Effector memory CD8-positive, alpha-beta T cell (primary cell): ENCODE data around the gene GRM3.

Source experiments
- ATAC-seq: fragments of 150-1000 bp; cut with Tn5 transposase; replicated peaks from 2 replicates; pipeline ENCODE4 v1.10.0; 2021; ENCODE audit warnings: mild to moderate bottlenecking, moderate library complexity
- DNase-seq, 3 experiments: peaks; one replicate each; pipeline ENCODE4 v3.0.0; 2021
- H3K27ac Mint-ChIP-seq, 2 donors: one replicate each; pipeline ENCODE4 v1.8.0; 2022; ENCODE audit warnings: mild to moderate bottlenecking in 2 of 2, mixed read lengths in 2 of 2, moderate library complexity in 2 of 2
- H3K27me3 Mint-ChIP-seq, 2 donors: one replicate each; pipeline ENCODE4 v1.8.0; 2022; ENCODE audit warnings: mixed read lengths in 2 of 2
- H3K36me3 Mint-ChIP-seq: one replicate; pipeline ENCODE4 v1.8.0; 2022; ENCODE audit warnings: mild to moderate bottlenecking, moderate library complexity, mixed read lengths; ENCODE audit not compliant: insufficient read depth
- H3K4me1 Mint-ChIP-seq, 2 donors: one replicate each; pipeline ENCODE4 v1.8.0; 2022; ENCODE audit warnings: low read depth in 2 of 2, mixed read lengths in 2 of 2
- H3K4me3 Mint-ChIP-seq, 2 donors: one replicate each; pipeline ENCODE4 v1.8.0; 2022; ENCODE audit warnings: mild to moderate bottlenecking in 2 of 2, mixed read lengths in 2 of 2, moderate library complexity in 2 of 2
- H3K9me3 Mint-ChIP-seq, 2 donors: one replicate each; pipeline ENCODE4 v1.8.0; 2022; ENCODE audit warnings: mixed read lengths in 2 of 2

Gene GRM3

DNA sequence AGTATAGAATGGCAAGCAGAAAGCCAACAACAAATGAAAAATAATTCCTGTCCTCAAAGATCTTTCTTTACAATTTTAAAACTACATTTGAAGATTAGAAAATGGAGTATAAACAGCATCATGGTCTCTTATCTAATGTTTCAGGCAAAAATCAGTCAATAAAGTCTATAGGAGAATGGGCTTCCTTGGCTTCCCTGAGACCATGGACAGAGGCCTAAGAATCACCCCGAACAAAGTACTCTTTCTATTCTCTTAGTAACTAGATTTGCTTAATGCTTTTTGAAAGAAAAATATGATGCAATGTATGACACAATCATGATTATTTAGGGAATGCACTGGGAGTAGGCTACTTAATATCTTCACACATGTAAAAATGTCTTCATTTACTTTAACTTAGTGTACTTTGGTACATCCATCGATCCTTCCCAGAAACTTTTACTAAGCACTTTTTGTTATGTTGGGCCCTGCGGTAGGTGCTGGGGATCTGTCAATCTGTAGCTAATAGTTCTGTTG is 17.3 kb downstream of the GRM3 start:
- H3K4me1 Mint-ChIP-seq: no peaks in the 10 kb centered on the region
- no peaks in the 10 kb centered on the region for H3K27me3 Mint-ChIP-seq
- no peaks in the 10 kb centered on the region for H3K36me3 Mint-ChIP-seq
- H3K9me3 Mint-ChIP-seq: peaks cover 2 to 13% of the 10 kb centered on the region in 2 donors
- DNase-seq: no peak
- no peak overlapping the region for H3K27ac Mint-ChIP-seq
- no peak for ATAC-seq
- H3K4me3 Mint-ChIP-seq: no peak overlapping the region

DNA sequence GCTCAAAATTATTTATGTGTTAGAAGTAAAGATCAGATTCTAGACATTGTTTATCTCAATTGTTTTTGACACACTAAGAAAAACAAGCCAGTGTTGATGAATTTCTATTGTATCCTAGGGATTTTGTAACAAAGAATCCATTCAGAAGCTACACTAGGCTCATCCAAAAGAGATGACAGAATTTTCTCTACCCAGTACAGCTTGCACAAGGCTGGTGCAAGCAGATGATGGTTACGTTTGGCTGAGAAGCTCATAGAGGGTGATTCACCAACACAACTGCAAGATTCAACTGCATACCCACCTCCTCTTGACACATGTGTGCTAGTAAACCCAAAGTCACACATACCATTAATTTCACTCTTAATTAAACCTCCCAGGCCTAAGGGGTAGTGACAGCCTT is 20.8 kb downstream of the GRM3 start:
- H3K4me3 Mint-ChIP-seq: no peak overlapping the region
- ATAC-seq (no peak), DNase-seq (no peak)
- no peak overlapping the region for H3K27ac Mint-ChIP-seq
- no peaks in the 10 kb centered on the region for H3K4me1 Mint-ChIP-seq
- H3K27me3 Mint-ChIP-seq: no peaks in the 10 kb centered on the region
- peaks cover 2 to 13% of the 10 kb centered on the region in 2 donors for H3K9me3 Mint-ChIP-seq
- H3K36me3 Mint-ChIP-seq: no peaks in the 10 kb centered on the region

DNA sequence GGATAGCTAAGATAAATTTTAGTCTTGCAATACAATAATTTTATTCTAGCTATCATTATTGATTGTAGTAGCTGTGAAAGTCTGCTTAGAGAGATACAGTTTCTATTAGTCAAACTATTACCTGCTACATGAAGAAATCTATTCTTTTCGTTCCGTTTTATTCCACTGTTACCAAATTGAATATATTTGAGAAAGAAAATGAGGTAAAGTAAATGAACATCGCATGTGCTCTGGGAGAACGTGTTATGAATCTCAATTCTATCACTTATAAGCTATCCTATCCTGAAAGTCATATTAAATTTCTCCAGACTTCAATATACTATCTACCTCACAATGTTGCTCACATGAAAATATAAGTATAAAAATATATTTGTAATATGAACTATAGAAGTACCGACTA is 21.3 kb downstream of the GRM3 start:
- Mint-ChIP-seq H3K27ac (no peak overlapping the region), H3K9me3 (peaks cover 2 to 13% of the 10 kb centered on the region in 2 donors), H3K4me3 (no peak overlapping the region), H3K27me3 (no peaks in the 10 kb centered on the region), H3K4me1 (no peaks in the 10 kb centered on the region), H3K36me3 (no peaks in the 10 kb centered on the region)
- no peak for ATAC-seq
- no peak for DNase-seq

DNA sequence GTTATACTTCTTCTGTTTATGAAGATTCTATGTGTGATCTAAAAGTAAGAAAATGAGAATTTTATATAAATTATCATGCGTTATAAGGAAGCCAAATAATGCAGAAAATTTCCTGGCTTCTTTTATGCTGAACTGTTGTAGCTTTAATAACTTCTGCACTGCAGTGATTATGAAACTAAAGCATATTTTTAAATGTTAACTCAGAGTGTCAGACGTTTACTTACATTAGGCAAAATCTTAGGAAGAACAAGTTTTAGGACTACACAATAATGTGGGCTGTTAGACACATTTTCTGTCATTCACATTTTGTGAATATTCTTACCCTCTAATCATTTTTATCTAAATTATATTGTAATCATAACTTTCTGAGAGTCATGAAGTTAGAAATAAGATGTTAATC is 22.0 kb downstream of the GRM3 start:
- no peaks in the 10 kb centered on the region for H3K27me3 Mint-ChIP-seq
- H3K9me3 Mint-ChIP-seq: peaks cover 3 to 18% of the 10 kb centered on the region in 2 donors
- H3K4me1 Mint-ChIP-seq: no peaks in the 10 kb centered on the region
- no peak overlapping the region for H3K4me3 Mint-ChIP-seq
- H3K36me3 Mint-ChIP-seq: no peaks in the 10 kb centered on the region
- ATAC-seq (no peak), DNase-seq (no peak)
- no peak overlapping the region for H3K27ac Mint-ChIP-seq

DNA sequence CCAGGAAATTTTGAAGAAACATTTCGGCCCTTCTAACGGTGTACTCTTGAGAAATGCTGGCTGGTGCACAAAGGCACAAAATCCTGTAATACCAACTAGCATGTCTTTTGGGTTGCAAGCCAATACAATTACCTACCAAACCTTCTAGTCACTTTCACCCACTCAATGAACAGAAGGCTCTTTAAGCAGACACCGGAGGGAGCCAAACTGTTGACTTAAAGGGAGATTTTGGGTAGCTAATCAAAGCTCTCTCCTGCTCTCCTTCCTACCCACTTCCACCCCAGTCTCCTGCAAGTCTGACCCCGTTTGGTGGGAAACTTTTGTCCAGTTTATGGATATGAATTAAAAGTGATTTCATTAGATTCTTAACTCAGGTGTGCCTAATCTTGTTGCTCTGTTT is 24.0 kb downstream of the GRM3 start:
- H3K27me3 Mint-ChIP-seq: no peaks in the 10 kb centered on the region
- H3K27ac Mint-ChIP-seq: no peak overlapping the region
- no peak for ATAC-seq
- H3K4me1 Mint-ChIP-seq: no peaks in the 10 kb centered on the region
- H3K36me3 Mint-ChIP-seq: no peaks in the 10 kb centered on the region
- H3K4me3 Mint-ChIP-seq: no peak overlapping the region
- peaks cover 7 to 19% of the 10 kb centered on the region in 2 donors for H3K9me3 Mint-ChIP-seq
- no peak for DNase-seq

DNA sequence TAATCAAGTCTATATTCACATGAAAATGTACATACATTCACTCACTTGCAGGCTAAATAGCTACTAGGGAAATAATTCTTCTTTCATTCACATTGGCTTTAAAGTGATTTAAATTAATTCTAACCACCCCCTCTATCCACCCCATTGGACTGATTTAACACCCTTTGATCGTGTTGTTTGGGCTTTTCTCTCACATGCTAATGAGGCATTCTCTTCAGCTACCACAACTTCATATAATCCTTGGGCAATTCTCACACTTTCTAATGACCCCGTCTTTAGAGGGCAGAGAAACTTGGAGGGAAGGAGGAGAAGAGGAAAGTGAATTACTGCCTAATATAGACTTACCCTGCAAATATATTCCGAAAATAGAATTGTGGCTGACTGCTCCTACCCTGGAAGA is 24.6 kb downstream of the GRM3 start:
- H3K27ac Mint-ChIP-seq: no peak overlapping the region
- peaks cover 9 to 15% of the 10 kb centered on the region in 2 donors for H3K9me3 Mint-ChIP-seq
- DNase-seq (no peak), ATAC-seq (no peak)
- no peak overlapping the region for H3K4me3 Mint-ChIP-seq
- no peaks in the 10 kb centered on the region for H3K27me3 Mint-ChIP-seq
- H3K4me1 Mint-ChIP-seq: no peaks in the 10 kb centered on the region
- H3K36me3 Mint-ChIP-seq: no peaks in the 10 kb centered on the region

DNA sequence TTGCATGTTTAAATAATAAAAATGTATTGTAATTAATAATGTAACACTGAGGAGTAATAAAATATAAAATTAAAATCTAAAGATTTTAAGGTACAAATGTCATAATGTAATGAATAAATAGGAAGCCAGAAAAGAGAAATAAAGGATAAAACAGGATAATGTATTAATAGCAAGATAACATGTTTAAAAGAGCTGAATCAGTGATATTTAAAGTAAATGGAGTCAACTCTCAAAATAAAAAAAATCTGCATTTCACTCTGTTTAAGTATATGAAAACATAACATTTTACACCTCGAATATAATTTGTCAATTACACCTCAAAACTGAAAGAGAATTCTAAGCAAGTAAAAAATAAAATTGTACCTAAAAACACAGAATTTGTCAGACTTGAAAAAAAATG is 44.1 kb downstream of the GRM3 start:
- Mint-ChIP-seq H3K4me3 (no peak overlapping the region), H3K36me3 (no peaks in the 10 kb centered on the region), H3K4me1 (no peaks in the 10 kb centered on the region), H3K9me3 (peaks cover 0 to 6% of the 10 kb centered on the region in 2 donors), H3K27ac (no peak overlapping the region), H3K27me3 (no peaks in the 10 kb centered on the region)
- DNase-seq: no peak
- no peak for ATAC-seq

DNA sequence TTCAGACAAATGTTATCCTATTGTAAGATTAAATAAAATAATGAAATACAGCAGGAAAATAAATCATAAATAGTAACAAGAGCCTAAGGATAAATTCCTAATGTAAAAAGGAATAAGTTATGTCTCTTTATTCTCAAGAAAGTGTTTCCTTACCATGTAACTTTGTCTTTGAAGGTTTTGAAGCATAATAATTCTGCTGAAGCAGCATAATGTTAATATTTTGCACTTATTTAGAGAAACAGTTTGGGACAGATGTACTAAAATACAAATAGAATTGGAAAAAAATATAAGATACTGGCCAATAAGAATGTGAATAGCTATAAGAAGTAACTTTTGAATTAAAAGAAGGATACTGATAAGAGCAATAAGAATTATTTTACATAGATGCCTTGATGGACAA is 45.7 kb downstream of the GRM3 start:
- Mint-ChIP-seq H3K36me3 (no peaks in the 10 kb centered on the region), H3K4me3 (no peak overlapping the region), H3K4me1 (no peaks in the 10 kb centered on the region), H3K9me3 (no peaks in the 10 kb centered on the region), H3K27me3 (no peaks in the 10 kb centered on the region), H3K27ac (no peak overlapping the region)
- ATAC-seq (no peak), DNase-seq (no peak)

DNA sequence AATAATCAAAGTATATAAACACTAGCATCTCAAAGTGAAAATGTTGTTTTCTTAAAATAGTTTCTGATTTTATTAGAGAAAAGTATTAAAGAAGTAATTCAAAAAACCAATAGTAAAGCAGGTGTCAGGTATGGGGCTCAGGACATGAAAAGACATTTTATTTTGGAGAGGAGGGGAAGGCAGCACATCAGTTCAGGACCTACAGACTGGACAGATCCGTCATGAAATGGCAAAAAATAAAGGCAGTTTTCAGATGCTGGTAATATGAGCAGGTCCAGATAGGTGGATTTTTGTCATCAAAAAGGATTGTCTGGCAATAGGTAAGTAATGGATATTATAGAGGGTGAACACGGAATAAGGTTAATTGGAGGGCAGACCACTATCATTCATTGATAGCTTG is 49.0 kb downstream of the GRM3 start:
- no peaks in the 10 kb centered on the region for H3K27me3 Mint-ChIP-seq

DNA sequence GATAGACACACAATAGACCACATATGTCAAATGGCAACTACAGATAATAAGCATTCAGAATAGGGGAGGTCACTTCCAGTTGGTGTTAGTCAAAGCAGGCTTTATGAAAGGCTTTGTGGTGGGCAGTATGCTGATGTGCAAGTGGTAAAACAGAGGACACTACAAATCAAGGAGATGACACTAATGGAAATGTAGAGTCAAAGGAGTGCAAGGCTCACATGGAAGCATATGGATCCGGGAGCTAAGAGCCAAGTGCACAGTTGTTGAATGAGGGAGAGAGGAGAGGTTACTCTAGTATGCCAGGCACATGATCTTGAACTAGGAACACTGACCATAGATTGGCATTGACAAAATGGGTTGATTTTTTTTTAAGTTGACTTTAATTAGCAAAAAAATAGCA is 62.7 kb downstream of the GRM3 start:
- no peaks in the 10 kb centered on the region for H3K36me3 Mint-ChIP-seq
- H3K27ac Mint-ChIP-seq: no peak overlapping the region
- no peak overlapping the region for H3K4me3 Mint-ChIP-seq
- no peak for ATAC-seq
- no peak for DNase-seq
- H3K4me1 Mint-ChIP-seq: no peaks in the 10 kb centered on the region
- H3K27me3 Mint-ChIP-seq: no peaks in the 10 kb centered on the region
- H3K9me3 Mint-ChIP-seq: peaks cover 7 to 12% of the 10 kb centered on the region in 2 donors

More for the DNA sequence above, 49.0 kb downstream of the GRM3 start:
- no peak for DNase-seq
- no peaks in the 10 kb centered on the region for H3K9me3 Mint-ChIP-seq
- H3K4me1 Mint-ChIP-seq: no peaks in the 10 kb centered on the region
- no peak overlapping the region for H3K27ac Mint-ChIP-seq
- no peak overlapping the region for H3K4me3 Mint-ChIP-seq
- no peak for ATAC-seq
- H3K36me3 Mint-ChIP-seq: no peaks in the 10 kb centered on the region

DNA sequence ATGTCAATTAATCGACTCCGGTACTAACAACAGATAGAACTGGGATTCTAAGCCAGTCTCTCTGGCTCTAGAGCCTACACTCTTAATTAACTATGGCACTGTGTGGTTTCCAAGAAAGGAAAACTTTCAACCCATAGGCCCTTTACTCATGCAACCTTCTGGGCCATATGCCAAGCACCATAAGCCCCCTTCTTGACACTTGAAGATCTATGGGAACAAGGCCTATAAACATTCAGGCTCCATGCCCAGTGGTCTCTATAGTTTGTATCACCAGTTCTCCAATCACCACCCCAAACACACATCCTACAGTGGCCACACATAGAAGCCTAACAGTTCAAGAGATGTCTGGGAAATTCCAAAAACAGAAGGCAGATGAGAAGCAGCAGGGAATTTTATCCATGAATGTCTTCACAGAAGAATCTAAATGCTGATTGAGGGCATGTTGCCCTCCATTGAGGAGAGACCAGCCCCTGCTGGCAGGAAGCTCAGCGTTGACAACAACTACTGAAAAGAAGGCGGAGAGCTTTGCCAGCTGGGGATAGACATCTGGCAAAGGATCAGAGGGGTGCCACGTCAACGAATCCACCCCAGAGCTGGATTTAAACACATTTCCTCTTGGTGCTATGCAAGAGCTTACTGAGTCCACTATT is 64.4 kb downstream of the GRM3 start:
- no peak for DNase-seq
- Mint-ChIP-seq H3K9me3 (peaks cover 7 to 10% of the 10 kb centered on the region in 2 donors), H3K27me3 (no peaks in the 10 kb centered on the region), H3K4me3 (no peak overlapping the region), H3K4me1 (no peaks in the 10 kb centered on the region), H3K36me3 (no peaks in the 10 kb centered on the region), H3K27ac (no peak overlapping the region)
- ATAC-seq: no peak

DNA sequence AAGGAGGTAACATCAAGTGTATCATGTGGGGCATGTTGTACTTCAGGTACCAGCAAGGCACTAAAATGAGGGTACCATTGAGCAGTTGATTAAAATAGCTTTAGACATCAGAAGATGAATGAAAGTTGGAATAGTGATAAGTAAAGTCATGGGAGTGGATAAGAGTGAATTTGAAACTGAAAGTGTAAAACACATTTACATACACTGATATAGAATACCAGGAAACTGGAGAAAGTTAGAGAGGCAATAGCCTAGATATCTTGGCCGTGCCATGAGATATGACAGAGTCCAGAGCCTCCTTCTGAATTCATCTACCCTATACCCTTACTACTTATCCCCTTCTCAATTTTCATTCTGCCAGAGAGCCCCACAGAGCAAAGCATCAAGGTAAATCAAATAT is 76.6 kb downstream of the GRM3 start:
- no peaks in the 10 kb centered on the region for H3K36me3 Mint-ChIP-seq
- H3K27ac Mint-ChIP-seq: no peak overlapping the region
- H3K4me3 Mint-ChIP-seq: no peak overlapping the region
- ATAC-seq (no peak), DNase-seq (no peak)
- peaks cover 5 to 11% of the 10 kb centered on the region in 2 donors for H3K9me3 Mint-ChIP-seq
- H3K27me3 Mint-ChIP-seq: no peaks in the 10 kb centered on the region
- no peaks in the 10 kb centered on the region for H3K4me1 Mint-ChIP-seq

DNA sequence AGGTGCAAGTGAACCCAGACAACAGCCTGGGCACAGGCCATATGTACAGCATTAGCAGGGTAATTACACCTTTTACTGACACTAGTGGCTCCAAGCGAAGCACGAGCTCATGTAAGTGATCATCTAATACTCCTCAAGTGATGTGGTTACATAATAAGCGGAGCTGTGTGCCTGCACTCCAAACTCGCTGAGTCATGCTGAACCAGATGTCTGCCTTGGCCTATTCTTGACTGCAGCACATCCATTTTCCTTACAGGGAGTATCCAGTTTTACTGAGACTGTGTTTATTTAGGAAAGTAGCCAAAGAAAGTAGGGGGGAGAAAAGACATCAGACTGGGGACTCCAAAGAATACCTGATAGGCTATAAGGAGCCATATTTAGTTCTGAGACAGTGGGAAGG is 90.1 kb downstream of the GRM3 start:
- Mint-ChIP-seq H3K9me3 (peaks cover 4 to 5% of the 10 kb centered on the region in 2 donors), H3K27me3 (no peaks in the 10 kb centered on the region), H3K4me3 (no peak overlapping the region), H3K36me3 (no peaks in the 10 kb centered on the region), H3K27ac (no peak overlapping the region), H3K4me1 (no peaks in the 10 kb centered on the region)
- DNase-seq (no peak), ATAC-seq (no peak)

DNA sequence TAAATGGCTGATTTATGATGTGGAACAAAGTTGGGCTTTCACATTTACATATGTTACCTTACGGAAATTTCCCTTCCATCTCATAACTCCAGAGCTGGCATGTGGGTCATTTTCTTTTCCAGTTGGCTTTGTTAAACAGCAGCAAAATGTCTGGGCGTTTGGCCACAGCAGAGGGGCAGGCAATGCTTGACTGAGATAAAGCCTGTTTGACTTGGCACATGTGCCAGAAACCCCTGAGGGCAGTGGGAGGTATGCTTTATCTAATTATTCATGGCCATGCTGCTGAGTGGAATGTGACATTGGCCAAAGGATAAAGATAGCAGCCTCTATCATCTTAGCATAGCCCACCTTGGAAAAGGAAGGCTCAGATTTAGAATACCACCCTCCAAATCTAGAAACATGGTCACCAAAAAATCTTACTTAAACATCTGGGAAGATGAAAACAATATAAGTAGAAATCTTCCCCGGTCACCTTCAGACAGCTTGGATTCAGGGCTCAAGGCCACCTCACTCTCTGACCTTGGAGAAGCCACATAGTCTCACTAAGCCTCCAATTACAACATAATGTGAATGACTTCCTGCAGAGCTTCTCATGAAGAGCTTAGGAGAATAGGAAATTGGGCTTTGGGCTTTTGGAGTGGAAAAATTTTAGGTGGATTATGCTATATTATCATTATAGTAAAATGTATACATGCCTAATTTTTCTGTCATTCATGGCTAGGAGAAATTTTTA is 101.5 kb downstream of the GRM3 start:
- no peaks in the 10 kb centered on the region for H3K27me3 Mint-ChIP-seq
- ATAC-seq (no peak), DNase-seq (no peak)
- H3K9me3 Mint-ChIP-seq: no peaks in the 10 kb centered on the region
- no peaks in the 10 kb centered on the region for H3K4me1 Mint-ChIP-seq
- H3K27ac Mint-ChIP-seq: no peak overlapping the region
- H3K36me3 Mint-ChIP-seq: no peaks in the 10 kb centered on the region
- no peak overlapping the region for H3K4me3 Mint-ChIP-seq
